Fibroblast of lung (primary cell): ENCODE data around the gene ATP5F1D. TPM values are rescaled to one million over a fixed set of nuclear protein-coding genes. Genes with fewer than 3 reads are reported as not detected.

Source experiments
- DNase-seq, 2 donors: peaks; one replicate each; pipeline versions ENCODE4 v3.0.0 to v3.0.0-alpha.2; 2010; ENCODE audit warnings: low read depth in 2 of 2
- H2AFZ ChIP-seq: 2 replicates; pipeline ENCODE4 v1.5.1; 2012; ENCODE audit warnings: low read length, control low read depth, inconsistent platforms
- H3K27ac ChIP-seq: 2 replicates; pipeline ENCODE4 v1.5.1; 2011; ENCODE audit warnings: low read length, control low read depth; ENCODE audit not compliant: insufficient read depth
- H3K27me3 ChIP-seq: 2 replicates; pipeline ENCODE4 v1.5.1; 2011; ENCODE audit warnings: mild to moderate bottlenecking, low read length; ENCODE audit not compliant: control insufficient read depth, insufficient read depth
- H3K36me3 ChIP-seq: 2 replicates; pipeline ENCODE4 v1.5.1; 2011; ENCODE audit warnings: low read length; ENCODE audit not compliant: control insufficient read depth, insufficient read depth
- H3K4me1 ChIP-seq: 2 replicates; pipeline ENCODE4 v1.5.1; 2011; ENCODE audit warnings: low read length; ENCODE audit not compliant: control insufficient read depth, insufficient read depth; ENCODE audit errors: extremely low read depth
- H3K4me2 ChIP-seq: 2 replicates; pipeline ENCODE4 v1.5.1; 2011; ENCODE audit warnings: low read length, control low read depth; ENCODE audit not compliant: insufficient read depth; ENCODE audit errors: extremely low read depth
- H3K4me3 ChIP-seq, 4 experiments: fragments of 200-600 bp in 1 of 4; sonication (generic) in 1 of 4; replicated peaks in 1 of 4; 2 replicates each; pipeline ENCODE4 v1.5.1; 2011 to 2016; ENCODE audit warnings: low read length in 4 of 4, low read depth in 3 of 4, mild to moderate bottlenecking in 3 of 4, control low read depth in 2 of 4, inconsistent platforms in 1 of 4, mixed read lengths in 1 of 4; ENCODE audit not compliant: insufficient read depth in 1 of 4; ENCODE audit errors: control extremely low read depth in 1 of 4
- H3K79me2 ChIP-seq: 2 replicates; pipeline ENCODE4 v1.5.1; 2012; ENCODE audit warnings: mild to moderate bottlenecking, low read length, inconsistent platforms; ENCODE audit not compliant: control insufficient read depth, insufficient read depth
- H3K9ac ChIP-seq: 2 replicates; pipeline ENCODE4 v1.5.1; 2011; ENCODE audit warnings: mild to moderate bottlenecking, low read length, control low read depth; ENCODE audit not compliant: insufficient read depth
- H3K9me3 ChIP-seq: 2 replicates; pipeline ENCODE4 v1.5.1; 2012; ENCODE audit warnings: low read depth, low read length; ENCODE audit not compliant: control insufficient read depth, insufficient read depth
- H4K20me1 ChIP-seq: 2 replicates; pipeline ENCODE4 v1.5.1; 2011; ENCODE audit warnings: low read length; ENCODE audit not compliant: control insufficient read depth, insufficient read depth; ENCODE audit errors: extremely low read depth
- CTCF ChIP-seq, 2 donors: IDR thresholded peaks in 1 of 2; conservative IDR thresholded peaks in 1 of 2; 1 replicate in 1 of 2; 2 replicates in 1 of 2; pipeline ENCODE4 v1.5.1; 2011 to 2012; ENCODE audit warnings: low read length in 2 of 2, control low read depth in 1 of 2, inconsistent platforms in 1 of 2, low read depth in 1 of 2, mild to moderate bottlenecking in 1 of 2
- EZH2 ChIP-seq: IDR thresholded peaks from 2 replicates; pipeline ENCODE4 v1.5.1; 2012; ENCODE audit warnings: low read length, control low read depth, mild to moderate bottlenecking; ENCODE audit errors: missing control alignments
- polyA plus RNA-seq, 2 donors: library from polyadenylated mRNA; depleted of rRNA in 1 of 2; stranded (reverse) in 1 of 2; unstranded in 1 of 2; fragments of >200 nt; gene quantifications; 2 replicates each; pipeline ENCODE4 v1.2.1, GENCODE V29; 2011 to 2012; ENCODE audit warnings: missing spikeins in 1 of 2
- total RNA-seq: library from RNA; depleted of rRNA; stranded (reverse); fragments of >200 nt; gene quantifications from 2 replicates; pipeline ENCODE4 v1.2.1, GENCODE V29; 2014

ATP5F1D gene
- total and polyA plus RNA-seq, 2 donors (not counting 1 experiment from before 2014, with no cell fraction given), result 20.5 to 53.8 TPM

DNA sequence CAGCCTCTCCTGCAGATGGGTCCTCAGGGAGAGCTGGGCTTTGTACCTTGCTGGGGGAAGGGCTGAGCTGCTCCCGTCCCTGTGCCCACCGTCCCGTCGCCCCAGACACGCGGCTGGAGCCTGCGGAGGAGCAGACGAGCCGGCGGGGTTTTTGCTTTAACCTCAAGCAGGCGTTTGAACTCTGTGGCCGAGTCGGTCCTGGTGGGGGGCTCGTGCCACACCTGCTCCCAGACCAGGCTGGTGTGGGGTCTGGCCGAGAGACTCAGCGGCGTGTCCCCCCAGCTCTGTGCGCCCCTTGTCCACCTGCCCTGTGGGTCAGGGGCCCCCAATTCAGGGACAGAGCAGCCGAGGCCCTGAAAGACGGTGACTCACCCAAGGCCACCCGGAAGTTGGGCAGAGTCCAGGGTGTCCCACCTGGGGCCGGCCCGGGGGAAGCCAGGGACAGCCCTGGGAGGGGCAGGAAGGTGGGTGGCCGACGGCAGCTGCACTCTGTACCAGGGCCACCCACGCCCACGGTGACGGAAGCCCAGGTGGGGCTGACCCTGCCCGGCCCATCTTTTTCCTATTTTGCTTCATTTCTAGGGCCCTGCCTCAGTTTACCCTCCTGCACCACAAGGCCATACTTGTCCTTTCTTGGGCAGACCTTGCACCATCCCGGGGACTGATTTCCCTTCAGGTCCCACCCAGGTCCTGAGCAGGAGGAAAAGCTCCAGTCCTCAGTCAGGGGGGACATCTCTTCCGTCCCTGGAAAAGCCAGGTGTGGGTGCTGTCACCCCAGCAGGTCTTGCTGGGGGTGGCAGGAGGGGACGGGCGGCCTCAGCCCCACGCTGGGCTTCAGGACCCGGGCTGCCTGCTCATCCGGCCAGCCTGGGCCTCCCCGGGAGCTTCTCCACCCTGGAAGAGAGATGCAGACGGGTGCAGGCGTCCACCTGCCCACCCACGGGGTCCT lies 49.4 kb downstream of the ATP5F1D start:
- no peaks in the 10 kb centered on the region for H3K36me3 ChIP-seq
- H3K9me3 ChIP-seq, result no peaks in the 10 kb centered on the region
- no peak overlapping the region for H3K9ac ChIP-seq
- H3K27me3 ChIP-seq, result peaks cover 16% of the 10 kb centered on the region
- DNase-seq, result no peak
- no peak overlapping the region for H3K27ac ChIP-seq
- H3K4me1 ChIP-seq, result no peaks in the 10 kb centered on the region
- TF ChIP-seq CTCF (conservative IDR thresholded peaks at IDR 0.05 in 1 of 2, IDR thresholded peaks at IDR 0.05 in 1 of 2; ENCODE audit: low read depth in 1 of 2, low read length in 2 of 2) (no peak), EZH2 (no peak)
- no peaks in the 10 kb centered on the region for H4K20me1 ChIP-seq
- no peaks in the 10 kb centered on the region for H3K79me2 ChIP-seq
- no peak overlapping the region for H2AFZ ChIP-seq
- H3K4me3 ChIP-seq, result no peak overlapping the region
- no peak overlapping the region for H3K4me2 ChIP-seq

- Histone ChIP-seq H3K27me3 (peaks cover 9% of the 10 kb centered on the region), H3K4me2 (no peak overlapping the region), H3K4me1 (no peaks in the 10 kb centered on the region), H3K36me3 (no peaks in the 10 kb centered on the region), H3K27ac (no peak overlapping the region), H3K79me2 (no peaks in the 10 kb centered on the region), H4K20me1 (no peaks in the 10 kb centered on the region), H2AFZ (no peak overlapping the region), H3K4me3 (no peak overlapping the region), H3K9me3 (no peaks in the 10 kb centered on the region), H3K9ac (no peak overlapping the region)
- no peak for TF ChIP-seq CTCF (conservative IDR thresholded peaks at IDR 0.05 in 1 of 2, IDR thresholded peaks at IDR 0.05 in 1 of 2; ENCODE audit: low read depth in 1 of 2, low read length in 2 of 2)
- TF ChIP-seq EZH2, result no peak
- no peak for DNase-seq
These were observed 50.3 kb downstream of the ATP5F1D start for GRCh38 chr19:1291761-1292418.

DNA sequence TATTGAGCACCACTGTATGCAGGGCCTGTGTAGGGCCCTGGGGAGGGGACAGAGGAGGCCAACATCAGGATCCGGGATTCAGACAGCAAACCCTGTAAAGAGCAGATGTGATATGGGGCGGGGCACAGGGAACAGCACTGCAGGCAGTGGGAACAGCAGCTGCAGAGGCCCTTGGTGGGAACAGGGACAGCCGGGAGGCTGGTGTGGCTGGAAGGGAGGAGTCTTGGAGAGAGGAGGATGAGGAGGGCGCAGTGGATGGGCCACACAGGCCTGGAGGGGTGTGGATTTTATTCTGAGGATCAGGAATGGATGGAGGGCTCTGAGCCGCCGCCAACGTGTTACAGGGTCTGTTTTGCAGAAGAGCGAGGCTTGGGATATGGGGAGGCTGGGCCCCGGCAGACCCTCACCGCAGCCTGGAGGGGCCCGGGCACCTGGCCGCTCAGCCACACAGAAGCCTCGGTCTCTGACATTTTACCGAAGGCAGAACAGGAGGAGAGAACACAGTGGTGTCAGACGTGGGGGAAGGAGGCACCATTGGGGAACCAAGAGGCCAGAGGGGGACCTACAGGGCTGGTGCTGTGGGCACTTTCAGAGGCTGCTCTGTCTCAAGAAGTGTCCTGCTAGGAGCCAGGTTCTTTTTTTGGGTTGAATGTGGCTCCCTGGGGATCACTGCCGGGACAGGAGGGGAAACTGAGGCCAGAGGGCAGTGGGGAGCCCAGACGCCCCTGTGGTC lies 51.0 kb downstream of the ATP5F1D start:
- H3K27ac ChIP-seq, result no peak overlapping the region
- H3K4me3 ChIP-seq, result no peak overlapping the region
- H3K4me1 ChIP-seq, result no peaks in the 10 kb centered on the region
- DNase-seq, result no peak
- H3K9ac ChIP-seq, result no peak overlapping the region
- H3K4me2 ChIP-seq, result no peak overlapping the region
- no peak overlapping the region for H2AFZ ChIP-seq
- H4K20me1 ChIP-seq, result no peaks in the 10 kb centered on the region
- H3K9me3 ChIP-seq, result no peaks in the 10 kb centered on the region
- no peaks in the 10 kb centered on the region for H3K36me3 ChIP-seq
- H3K79me2 ChIP-seq, result no peaks in the 10 kb centered on the region
- H3K27me3 ChIP-seq, result peaks cover 4% of the 10 kb centered on the region
- TF ChIP-seq EZH2, result no peak
- TF ChIP-seq CTCF (conservative IDR thresholded peaks at IDR 0.05 in 1 of 2, IDR thresholded peaks at IDR 0.05 in 1 of 2; ENCODE audit: low read depth in 1 of 2, low read length in 2 of 2), result no peak
